Keratinocyte (primary cell): ENCODE measurements around the gene TMEM87B.

ENCODE experiments used
- EZH2 ChIP-seq: IDR thresholded peaks from one replicate; pipeline ENCODE4 v1.6.1; 2012; ENCODE audit warnings: inconsistent platforms, mild to moderate bottlenecking, low read length, moderate library complexity
- TF ChIP-seq, protein P1 (sequence below), 3 experiments: IDR thresholded peaks in 1 of 3; conservative IDR thresholded peaks in 1 of 3; optimal IDR thresholded peaks in 1 of 3; 2 replicates in 2 of 3; 3 replicates in 1 of 3; pipeline versions ENCODE3 to v1.5.1; 2011; ENCODE audit warnings: low read length in 3 of 3, mild to moderate bottlenecking in 3 of 3, moderate library complexity in 2 of 3, control low read depth in 1 of 3, inconsistent platforms in 1 of 3; ENCODE audit not compliant: insufficient read depth in 2 of 3; ENCODE audit errors: extremely low read depth in 1 of 3

- TF ChIP-seq, protein P1, sequence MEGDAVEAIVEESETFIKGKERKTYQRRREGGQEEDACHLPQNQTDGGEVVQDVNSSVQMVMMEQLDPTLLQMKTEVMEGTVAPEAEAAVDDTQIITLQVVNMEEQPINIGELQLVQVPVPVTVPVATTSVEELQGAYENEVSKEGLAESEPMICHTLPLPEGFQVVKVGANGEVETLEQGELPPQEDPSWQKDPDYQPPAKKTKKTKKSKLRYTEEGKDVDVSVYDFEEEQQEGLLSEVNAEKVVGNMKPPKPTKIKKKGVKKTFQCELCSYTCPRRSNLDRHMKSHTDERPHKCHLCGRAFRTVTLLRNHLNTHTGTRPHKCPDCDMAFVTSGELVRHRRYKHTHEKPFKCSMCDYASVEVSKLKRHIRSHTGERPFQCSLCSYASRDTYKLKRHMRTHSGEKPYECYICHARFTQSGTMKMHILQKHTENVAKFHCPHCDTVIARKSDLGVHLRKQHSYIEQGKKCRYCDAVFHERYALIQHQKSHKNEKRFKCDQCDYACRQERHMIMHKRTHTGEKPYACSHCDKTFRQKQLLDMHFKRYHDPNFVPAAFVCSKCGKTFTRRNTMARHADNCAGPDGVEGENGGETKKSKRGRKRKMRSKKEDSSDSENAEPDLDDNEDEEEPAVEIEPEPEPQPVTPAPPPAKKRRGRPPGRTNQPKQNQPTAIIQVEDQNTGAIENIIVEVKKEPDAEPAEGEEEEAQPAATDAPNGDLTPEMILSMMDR (optimal IDR thresholded peaks at IDR 0.05 in 1 of 3, IDR thresholded peaks at IDR 0.05 in 1 of 3, conservative IDR thresholded peaks at IDR 0.05 in 1 of 3; ENCODE audit: extremely low read depth in 1 of 3, insufficient read depth in 2 of 3, low read length in 3 of 3) = peak in 2 of 3 experiments; percentile 29 to 31
- TF ChIP-seq EZH2 = no peak
Observed at GRCh38 chr2:112121682-112122254, 66.7 kb downstream of the TMEM87B start.
